Measurements from ENCODE around the gene PIGU. TPM values are rescaled to one million over a fixed set of nuclear protein-coding genes. Genes with fewer than 3 reads are reported as not detected.

The PIGU gene
- total RNA-seq, 1 donor from 2014 or later: 45.8 TPM

DNA sequence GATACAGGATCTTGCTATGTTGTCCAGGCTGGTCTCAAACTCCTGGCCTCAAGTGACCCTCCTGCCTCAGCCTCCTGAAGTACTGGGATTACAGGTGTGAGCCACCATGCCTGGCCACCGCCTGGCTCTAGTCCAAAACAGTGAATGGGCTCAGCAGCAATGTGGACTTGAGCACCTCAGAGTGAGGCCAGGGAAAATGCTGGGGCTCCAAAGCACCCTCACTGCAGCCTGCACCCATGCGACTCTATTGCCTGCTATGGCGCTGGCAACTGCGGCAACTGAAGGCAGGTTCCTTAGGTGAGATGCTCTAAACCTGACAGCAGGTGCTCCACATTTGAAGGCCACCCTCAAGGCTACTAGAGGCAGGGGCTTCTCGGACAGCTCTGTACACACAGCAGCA is 91.9 kb downstream of the PIGU start:
- DNase-seq (ENCODE audit: low spot score, unreplicated experiment): no peak
- H3K4me1 Mint-ChIP-seq (ENCODE audit: low read depth): no peaks in the 10 kb centered on the region
- no peak for TF ChIP-seq CTCF (IDR thresholded peaks at IDR 0.05; ENCODE audit: unreplicated experiment)

DNA sequence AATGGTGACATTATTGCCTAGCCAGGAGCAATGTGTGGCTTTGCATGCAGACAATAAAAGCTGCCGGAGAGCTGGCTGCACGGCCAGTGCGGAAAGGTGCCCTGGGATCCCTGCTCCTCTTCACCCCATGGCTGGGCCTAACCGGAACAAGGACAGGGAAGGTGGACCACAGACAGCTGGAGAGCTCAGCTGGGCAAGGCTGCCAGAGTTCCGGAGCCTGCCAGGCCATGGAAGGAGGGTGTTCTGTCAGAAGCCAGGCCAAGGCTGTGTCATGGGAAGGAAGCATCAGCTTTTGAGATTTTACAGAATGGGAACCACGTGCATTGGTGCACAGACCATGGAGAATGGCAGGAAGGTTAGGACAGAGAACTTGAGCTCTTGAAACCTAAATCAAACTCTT is 93.3 kb downstream of the PIGU start:
- H3K9me3 Mint-ChIP-seq (ENCODE audit: low read depth): no peaks in the 10 kb centered on the region
- no peak overlapping the region for H3K4me3 Mint-ChIP-seq (ENCODE audit: low read depth)
- peaks cover 8% of the 10 kb centered on the region for H3K4me1 Mint-ChIP-seq (ENCODE audit: low read depth)
- peaks cover 9% of the 10 kb centered on the region for H3K36me3 Mint-ChIP-seq (ENCODE audit: insufficient read depth)
- no peak for TF ChIP-seq CTCF (IDR thresholded peaks at IDR 0.05; ENCODE audit: unreplicated experiment)
- no peaks in the 10 kb centered on the region for H3K27me3 Mint-ChIP-seq
- H3K27ac Mint-ChIP-seq: peak overlapping the region; percentile 45
- DNase-seq (ENCODE audit: low spot score, unreplicated experiment): no peak

More for the DNA sequence above, 91.9 kb downstream of the PIGU start:
- Mint-ChIP-seq H3K27ac (no peak overlapping the region), H3K9me3 (ENCODE audit: low read depth) (no peaks in the 10 kb centered on the region), H3K4me3 (ENCODE audit: low read depth) (no peak overlapping the region), H3K36me3 (ENCODE audit: insufficient read depth) (peaks cover 9% of the 10 kb centered on the region), H3K27me3 (no peaks in the 10 kb centered on the region)

DNA sequence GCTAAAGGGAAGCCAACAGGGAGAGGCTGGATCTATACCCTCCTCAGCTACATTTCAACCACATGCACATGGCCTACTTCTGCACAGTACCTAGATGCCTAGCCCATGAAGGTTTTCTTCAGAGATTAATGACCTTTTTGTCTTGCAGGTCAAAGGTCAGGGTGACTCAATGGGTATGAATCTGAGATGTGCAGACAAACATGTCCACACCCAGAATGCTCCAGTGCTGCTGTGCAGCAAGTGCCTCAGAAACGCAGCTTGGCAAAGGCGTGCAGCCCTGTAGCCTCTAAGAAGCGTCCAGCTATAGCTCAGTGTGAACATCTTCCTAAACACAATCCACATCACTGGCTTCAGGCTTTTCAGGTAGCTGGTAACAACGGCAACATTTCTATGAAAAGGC is 94.0 kb downstream of the PIGU start:
- DNase-seq (ENCODE audit: low spot score, unreplicated experiment): no peak
- Mint-ChIP-seq H3K4me3 (ENCODE audit: low read depth) (no peak overlapping the region), H3K9me3 (ENCODE audit: low read depth) (no peaks in the 10 kb centered on the region), H3K27me3 (no peaks in the 10 kb centered on the region), H3K4me1 (ENCODE audit: low read depth) (peaks cover 9% of the 10 kb centered on the region), H3K27ac (peak overlapping the region; percentile 45), H3K36me3 (ENCODE audit: insufficient read depth) (peaks cover 9% of the 10 kb centered on the region)
- no peak for TF ChIP-seq CTCF (IDR thresholded peaks at IDR 0.05; ENCODE audit: unreplicated experiment)

DNA sequence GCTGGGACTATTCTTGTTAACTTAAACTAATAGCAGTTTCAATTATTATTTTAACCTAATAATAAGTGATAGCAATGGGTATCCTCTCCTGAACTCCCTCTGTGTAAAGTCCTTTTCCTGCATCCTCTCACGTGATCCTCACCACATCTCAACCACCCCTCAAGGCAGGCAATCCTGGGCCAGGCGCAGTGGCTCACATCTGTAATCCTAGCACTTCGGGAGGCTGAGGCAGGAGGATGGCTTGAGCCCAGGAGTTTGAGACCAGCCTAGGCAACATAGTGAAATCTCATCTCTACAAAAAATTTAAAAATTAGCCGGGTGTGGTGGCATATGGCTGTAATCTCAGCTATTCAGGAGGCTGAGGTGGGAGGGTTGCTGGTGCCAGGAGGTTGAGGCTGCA is 94.7 kb downstream of the PIGU start:
- Mint-ChIP-seq H3K36me3 (ENCODE audit: insufficient read depth) (peaks cover 7% of the 10 kb centered on the region), H3K27ac (no peak overlapping the region), H3K4me1 (ENCODE audit: low read depth) (peaks cover 9% of the 10 kb centered on the region), H3K27me3 (no peaks in the 10 kb centered on the region), H3K9me3 (ENCODE audit: low read depth) (no peaks in the 10 kb centered on the region), H3K4me3 (ENCODE audit: low read depth) (no peak overlapping the region)
- no peak for DNase-seq (ENCODE audit: low spot score, unreplicated experiment)
- TF ChIP-seq CTCF (IDR thresholded peaks at IDR 0.05; ENCODE audit: unreplicated experiment): no peak

- Mint-ChIP-seq H3K4me3 (ENCODE audit: low read depth) (no peak overlapping the region), H3K36me3 (ENCODE audit: insufficient read depth) (peaks cover 7% of the 10 kb centered on the region), H3K9me3 (ENCODE audit: low read depth) (no peaks in the 10 kb centered on the region), H3K4me1 (ENCODE audit: low read depth) (peaks cover 9% of the 10 kb centered on the region), H3K27me3 (no peaks in the 10 kb centered on the region), H3K27ac (no peak overlapping the region)
- TF ChIP-seq CTCF (IDR thresholded peaks at IDR 0.05; ENCODE audit: unreplicated experiment): no peak
- DNase-seq (ENCODE audit: low spot score, unreplicated experiment): no peak
These were observed 95.3 kb downstream of the PIGU start for GRCh38 chr20:34581341-34582184.

All from progenitor cell of endocrine pancreas (in vitro differentiated cells).